CD4-positive, alpha-beta T cell (primary cell): ENCODE results near the gene VIT. TPM values are rescaled to one million over a fixed set of nuclear protein-coding genes. Genes with fewer than 3 reads are reported as not detected.
"Not testable (repeated sequence)": the region's sequence is repeated elsewhere in the genome, so short reads cannot be mapped to it uniquely, and the experiment has no call there.

Experiments
- ATAC-seq: fragments of 200-7000 bp; cut with Tn5 transposase; one replicate; pipeline ENCODE4 v1.10.0; 2022; ENCODE audit warnings: mild to moderate bottlenecking; ENCODE audit not compliant: poor library complexity
- CTCF ChIA-PET: fragments of 350-600 bp; sonication (Branson Sonifier 250); formaldehyde crosslinking; loops from one replicate; lab custom pipeline; 2021; ENCODE audit warnings: antibody characterized with exemption, inconsistent platforms; lab: Charles Lee
- POLR2A ChIA-PET: fragments of 350-600 bp; sonication (Branson Sonifier 250); formaldehyde crosslinking; loops from one replicate; lab custom pipeline; 2021; ENCODE audit warnings: antibody characterized with exemption, inconsistent platforms; lab: Charles Lee
- DNase-seq, 14 experiments: peaks; one replicate each; pipeline ENCODE4 v3.0.0-alpha.2; 2013 to 2020; ENCODE audit warnings: mixed read lengths in 2 of 14
- H3K27ac ChIP-seq, 2 donors: one replicate each; pipeline versions ENCODE4 v1.5.1 to v1.7.0; 2013; ENCODE audit warnings: low read length in 2 of 2, low read depth in 1 of 2, mild to moderate bottlenecking in 1 of 2
- H3K27me3 ChIP-seq, 2 experiments: 1 replicate in 1 of 2; 2 replicates in 1 of 2; pipeline versions ENCODE4 v1.6.1 to v1.7.0; 2013; ENCODE audit warnings: low read length in 2 of 2, control low read depth in 1 of 2, mild to moderate bottlenecking in 1 of 2, moderate library complexity in 1 of 2; ENCODE audit not compliant: insufficient read depth in 2 of 2, control insufficient read depth in 1 of 2
- H3K36me3 ChIP-seq: one replicate; pipeline ENCODE4 v1.6.1; 2013; ENCODE audit warnings: low read length, control low read depth; ENCODE audit not compliant: insufficient read depth
- H3K4me1 ChIP-seq: one replicate; pipeline ENCODE4 v1.6.1; 2013; ENCODE audit warnings: low read length, control low read depth; ENCODE audit not compliant: insufficient read depth
- H3K4me3 ChIP-seq: one replicate; pipeline ENCODE4 v1.5.1; 2013; ENCODE audit warnings: mild to moderate bottlenecking, low read length, moderate library complexity
- H3K9me3 ChIP-seq, 2 experiments: 1 replicate in 1 of 2; 2 replicates in 1 of 2; pipeline versions ENCODE4 v1.6.1 to v1.7.0; 2013; ENCODE audit warnings: low read length in 2 of 2, mild to moderate bottlenecking in 2 of 2, control low read depth in 1 of 2, moderate library complexity in 1 of 2; ENCODE audit not compliant: control insufficient read depth in 1 of 2, insufficient read depth in 1 of 2
- H3K27ac Mint-ChIP-seq: one replicate; pipeline ENCODE4 v1.8.0; 2020; ENCODE audit warnings: mixed read lengths
- H3K27me3 Mint-ChIP-seq: one replicate; pipeline ENCODE4 v1.8.0; 2021; ENCODE audit warnings: mixed read lengths
- H3K36me3 Mint-ChIP-seq: one replicate; pipeline ENCODE4 v1.8.0; 2021; ENCODE audit warnings: low read depth, mixed read lengths
- H3K4me1 Mint-ChIP-seq: one replicate; pipeline ENCODE4 v1.8.0; 2021; ENCODE audit warnings: low read depth, mixed read lengths
- H3K4me3 Mint-ChIP-seq: one replicate; pipeline ENCODE4 v1.8.0; 2020; ENCODE audit warnings: mild to moderate bottlenecking, mixed read lengths
- H3K9me3 Mint-ChIP-seq: one replicate; pipeline ENCODE4 v1.8.0; 2020; ENCODE audit warnings: mixed read lengths
- CTCF ChIP-seq: fragments of 200-600 bp; IDR thresholded peaks from one replicate; pipeline ENCODE4 v1.8.0; 2022; ENCODE audit warnings: antibody characterized with exemption, mild to moderate bottlenecking
- intact Hi-C, 2 experiments: fragments of 100-400 bp; cut with DNase I in 1 of 2; cut with micrococcal nuclease in 1 of 2; formaldehyde crosslinking; loops; one replicate each; pipeline versions ENCODE4 v1.15.1 to v1.9.0; 2023 to 2025; cut with DNase I, micrococcal nuclease
- total RNA-seq, 174 experiments: library from RNA in 2 of 174; stranded (reverse) in 2 of 174; gene quantifications; one replicate each; pipeline ENCODE4 v1.2.3 and lab custom pipeline; 2021 to 2026

Gene VIT
- total RNA-seq, 2 experiments from 2014 or later: not detected

DNA sequence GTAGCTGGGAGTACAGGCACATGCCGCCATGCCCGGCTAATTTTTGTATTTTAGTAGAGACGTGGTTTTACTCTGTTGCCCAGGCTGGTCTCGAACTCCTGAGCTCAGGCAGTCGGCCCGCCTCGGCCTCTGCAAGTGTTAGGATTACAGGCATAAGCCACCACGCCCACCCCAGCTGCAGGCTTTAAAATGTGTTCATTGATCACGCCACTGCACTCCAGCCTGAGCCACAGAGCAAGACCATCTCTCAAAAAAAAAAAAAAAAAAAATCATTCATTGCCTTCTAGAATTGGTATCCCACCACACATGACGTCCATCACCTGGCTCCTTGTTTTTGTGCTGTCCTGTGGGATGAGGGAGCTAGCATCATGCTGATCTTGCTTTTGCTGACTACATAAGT lies 127.4 kb downstream of the VIT start:
- DNase-seq (no peak), ATAC-seq (no peak)
- Mint-ChIP-seq H3K9me3 (peaks cover 3% of the 10 kb centered on the region), H3K27me3 (peaks cover 4% of the 10 kb centered on the region), H3K4me1 (no peaks in the 10 kb centered on the region), H3K4me3 (no peak overlapping the region), H3K36me3 (no peaks in the 10 kb centered on the region), H3K27ac (no peak overlapping the region)
- no peak overlapping the region for H3K4me3 ChIP-seq
- POLR2A ChIA-PET: no interaction called here
- CTCF ChIA-PET: no interaction called here
- intact Hi-C loops: no loop called here
- no peaks in the 10 kb centered on the region for H3K4me1 ChIP-seq
- TF ChIP-seq CTCF: no peak
- no peaks in the 10 kb centered on the region for H3K9me3 ChIP-seq
- no peaks in the 10 kb centered on the region for H3K27me3 ChIP-seq
- no peaks in the 10 kb centered on the region for H3K36me3 ChIP-seq
- no peak overlapping the region for H3K27ac ChIP-seq

- H3K27ac ChIP-seq: no peak overlapping the region
- no peaks in the 10 kb centered on the region for H3K27me3 ChIP-seq
- Mint-ChIP-seq H3K4me3 (no peak overlapping the region), H3K27me3 (peaks cover 4% of the 10 kb centered on the region), H3K27ac (no peak overlapping the region), H3K4me1 (no peaks in the 10 kb centered on the region), H3K36me3 (no peaks in the 10 kb centered on the region), H3K9me3 (peaks cover 3% of the 10 kb centered on the region)
- H3K36me3 ChIP-seq: no peaks in the 10 kb centered on the region
- no peak for ATAC-seq
- CTCF ChIA-PET: no interaction called here
- intact Hi-C loops: no loop called here
- no peaks in the 10 kb centered on the region for H3K4me1 ChIP-seq
- POLR2A ChIA-PET: no interaction called here
- no peaks in the 10 kb centered on the region for H3K9me3 ChIP-seq
- TF ChIP-seq CTCF: no peak
- DNase-seq: no peak
- no peak overlapping the region for H3K4me3 ChIP-seq
These were observed 127.8 kb downstream of the VIT start for GRCh38 chr2:36824273-36824672.

DNA sequence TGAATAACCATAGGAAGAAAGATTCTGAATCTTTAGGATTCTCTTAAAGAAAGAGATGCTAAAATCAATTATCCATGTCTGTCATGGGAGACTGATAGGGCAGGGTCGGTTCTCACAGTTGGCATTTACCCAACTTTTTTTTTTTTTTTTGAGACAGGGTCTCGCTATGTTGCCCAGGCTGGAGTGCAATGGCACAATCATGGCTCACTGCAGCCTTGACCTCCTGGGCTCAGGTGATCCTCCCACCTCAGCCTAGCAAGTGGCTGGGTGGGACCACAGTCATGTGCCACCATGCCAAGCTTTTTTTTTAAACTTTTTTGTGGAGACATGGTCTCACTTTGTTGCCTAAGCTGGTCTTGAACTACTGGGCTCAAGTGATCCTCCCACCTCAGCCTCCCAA lies 128.2 kb downstream of the VIT start:
- CTCF ChIA-PET, H3K36me3 ChIP-seq, H3K27ac Mint-ChIP-seq, H3K27ac ChIP-seq, H3K9me3 ChIP-seq, H3K36me3 Mint-ChIP-seq, ATAC-seq, H3K9me3 Mint-ChIP-seq, H3K27me3 ChIP-seq, H3K4me3 Mint-ChIP-seq, POLR2A ChIA-PET, H3K4me1 Mint-ChIP-seq, H3K27me3 Mint-ChIP-seq, H3K4me1 ChIP-seq, DNase-seq, intact Hi-C loops, H3K4me3 ChIP-seq: not testable (repeated sequence)

DNA sequence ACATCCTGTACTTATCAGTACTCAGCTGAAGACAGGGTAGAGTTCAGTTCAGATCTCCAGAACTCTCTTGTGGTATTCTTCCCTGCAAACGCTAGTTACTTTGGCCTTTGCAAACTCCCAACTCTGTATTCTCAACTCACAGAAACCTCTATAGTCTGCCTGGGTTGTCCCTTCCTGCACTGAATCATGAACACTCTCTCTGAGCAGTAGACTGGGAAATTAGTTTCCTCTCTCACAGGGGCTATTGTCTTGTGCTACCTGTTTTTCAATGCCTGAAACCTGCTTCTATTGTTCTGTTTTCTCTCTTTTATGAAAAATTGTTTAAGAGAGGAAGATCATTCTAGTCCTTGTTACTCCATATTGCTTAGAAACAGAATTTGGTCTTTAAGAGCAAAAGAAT lies 134.7 kb downstream of the VIT start:
- POLR2A ChIA-PET: no interaction called here
- ATAC-seq: no peak

More for the DNA sequence above, 134.7 kb downstream of the VIT start:
- Mint-ChIP-seq H3K27ac (no peak overlapping the region), H3K27me3 (peaks cover 11% of the 10 kb centered on the region), H3K9me3 (peaks cover 3% of the 10 kb centered on the region), H3K4me1 (peaks cover 8% of the 10 kb centered on the region), H3K4me3 (no peak overlapping the region), H3K36me3 (no peaks in the 10 kb centered on the region)
- Histone ChIP-seq H3K27me3 (no peaks in the 10 kb centered on the region), H3K36me3 (no peaks in the 10 kb centered on the region), H3K9me3 (no peaks in the 10 kb centered on the region), H3K4me3 (no peak overlapping the region), H3K4me1 (no peaks in the 10 kb centered on the region), H3K27ac (no peak overlapping the region)
- DNase-seq: no peak
- no peak for TF ChIP-seq CTCF
- intact Hi-C loops: no loop called here
- CTCF ChIA-PET: no interaction called here
